H1 (cell line): ENCODE data around the gene KRTAP3-2. TPM values are rescaled to one million over a fixed set of nuclear protein-coding genes. Genes with fewer than 3 reads are reported as not detected.

Experiments
- CTCF ChIA-PET: fragments of 300-600 bp; sonication (Branson Sonifier 250); formaldehyde crosslinking; loops from one replicate; lab custom pipeline; 2021; ENCODE audit not compliant: partially characterized antibody; lab: Charles Lee
- POLR2A ChIA-PET: fragments of 300-600 bp; sonication (Branson Sonifier 250); formaldehyde crosslinking; loops from one replicate; lab custom pipeline; 2021; ENCODE audit warnings: inconsistent platforms; ENCODE audit not compliant: partially characterized antibody; lab: Charles Lee
- DNase-seq, 2 experiments: peaks; one replicate each; pipeline versions ENCODE4 v3.0.0 to v3.0.0-alpha.2; 2010 to 2022; ENCODE audit warnings: low spot score in 2 of 2, low read depth in 1 of 2, mixed read lengths in 1 of 2
- FAIRE-seq: peaks from 2 replicates; lab custom pipeline; 2011; peaks lifted over from hg19 to GRCh38; lab: Jason Lieb, UNC
- H2AFZ ChIP-seq: 2 replicates; pipeline ENCODE4 v1.8.1; 2012; ENCODE audit warnings: low read length, inconsistent platforms
- H2AK5ac ChIP-seq: 2 replicates; pipeline ENCODE4 v1.6.1; 2013; ENCODE audit warnings: low read depth, low read length
- H2BK120ac ChIP-seq: replicated peaks from 2 replicates; pipeline ENCODE3; 2013; ENCODE audit warnings: low read depth, low read length, inconsistent platforms
- H2BK12ac ChIP-seq: 2 replicates; pipeline ENCODE4 v1.6.1; 2013; ENCODE audit warnings: low read depth, low read length
- H2BK15ac ChIP-seq: 2 replicates; pipeline ENCODE4 v1.6.1; 2013; ENCODE audit warnings: low read length
- H2BK20ac ChIP-seq: 2 replicates; pipeline ENCODE4 v1.6.1; 2013; ENCODE audit warnings: low read length
- H2BK5ac ChIP-seq: 2 replicates; pipeline ENCODE4 v1.6.1; 2013; ENCODE audit warnings: low read depth, low read length
- H3K14ac ChIP-seq: 2 replicates; pipeline ENCODE4 v1.6.1; 2013; ENCODE audit warnings: inconsistent platforms; ENCODE audit not compliant: insufficient read length
- H3K18ac ChIP-seq: 2 replicates; pipeline ENCODE4 v1.6.1; 2013; ENCODE audit warnings: low read length; ENCODE audit errors: extremely low read depth
- H3K23ac ChIP-seq: 2 replicates; pipeline ENCODE4 v1.6.1; 2013; ENCODE audit warnings: inconsistent platforms; ENCODE audit not compliant: insufficient read length
- H3K23me2 ChIP-seq: 2 replicates; pipeline ENCODE4 v1.6.1; 2013; ENCODE audit warnings: low read depth, low read length
- H3K27ac ChIP-seq: 2 replicates; pipeline ENCODE4 v1.6.1; 2011; ENCODE audit warnings: low read depth, low read length, inconsistent platforms
- H3K27me3 ChIP-seq, 4 experiments: replicated peaks in 1 of 4; 1 replicate in 1 of 4; 2 replicates in 3 of 4; pipeline versions ENCODE4 v1.6.1 to v1.8.1; 2011 to 2013; ENCODE audit warnings: low read length in 3 of 4, mild to moderate bottlenecking in 3 of 4, inconsistent platforms in 2 of 4, mixed read lengths in 2 of 4, moderate library complexity in 1 of 4; ENCODE audit not compliant: control insufficient read depth in 3 of 4, insufficient read depth in 3 of 4; ENCODE audit errors: extremely low read depth in 1 of 4
- H3K36me3 ChIP-seq, 4 experiments: 2 replicates each; pipeline versions ENCODE4 v1.6.1 to v1.8.1; 2011 to 2013; ENCODE audit warnings: mild to moderate bottlenecking in 4 of 4, low read length in 3 of 4, moderate library complexity in 2 of 4, control low read depth in 1 of 4, inconsistent platforms in 1 of 4; ENCODE audit not compliant: insufficient read depth in 4 of 4, control insufficient read depth in 2 of 4
- H3K4ac ChIP-seq: replicated peaks from 2 replicates; pipeline ENCODE3; 2013; ENCODE audit warnings: low read length, low read depth, mixed read lengths, inconsistent platforms; ENCODE audit not compliant: insufficient read length
- H3K4me1 ChIP-seq, 4 experiments: replicated peaks in 1 of 4; 1 replicate in 1 of 4; 2 replicates in 3 of 4; pipeline versions ENCODE4 v1.6.1 to v1.8.1; 2011 to 2013; ENCODE audit warnings: low read length in 3 of 4, inconsistent platforms in 2 of 4, mixed read lengths in 1 of 4; ENCODE audit not compliant: insufficient read depth in 4 of 4, control insufficient read depth in 3 of 4
- H3K4me2 ChIP-seq, 2 experiments: 2 replicates each; pipeline versions ENCODE4 v1.6.1 to v1.8.1; 2011 to 2013; ENCODE audit warnings: low read depth in 2 of 2, low read length in 2 of 2, control low read depth in 1 of 2, inconsistent platforms in 1 of 2, mild to moderate bottlenecking in 1 of 2; ENCODE audit not compliant: insufficient read depth in 1 of 2
- H3K4me3 ChIP-seq, 4 experiments: fragments of 200-600, 300-600 bp in 1 of 4; sonication (generic), shearing (Covaris generic), sonication (Bioruptor Twin) in 1 of 4; 2 replicates each; pipeline versions ENCODE4 v1.5.1 to v1.8.1; 2011 to 2016; ENCODE audit warnings: low read length in 4 of 4, low read depth in 3 of 4, control low read depth in 2 of 4, inconsistent platforms in 2 of 4, mild to moderate bottlenecking in 2 of 4, mixed read lengths in 1 of 4, moderate library complexity in 1 of 4; ENCODE audit not compliant: insufficient read depth in 2 of 4; ENCODE audit errors: extremely low read depth in 1 of 4
- H3K56ac ChIP-seq: replicated peaks from 2 replicates; pipeline ENCODE3; 2013; ENCODE audit warnings: low read depth, mild to moderate bottlenecking, mixed read lengths, low read length, inconsistent platforms; ENCODE audit not compliant: insufficient read length
- H3K79me1 ChIP-seq: 2 replicates; pipeline ENCODE4 v1.6.1; 2013; ENCODE audit warnings: low read depth, low read length, control low read depth
- H3K79me2 ChIP-seq, 2 experiments: 2 replicates each; pipeline versions ENCODE4 v1.6.1 to v1.8.1; 2012 to 2013; ENCODE audit warnings: low read length in 2 of 2, mild to moderate bottlenecking in 2 of 2, inconsistent platforms in 1 of 2; ENCODE audit not compliant: insufficient read depth in 2 of 2, control insufficient read depth in 1 of 2
- H3K9ac ChIP-seq, 4 experiments: replicated peaks in 1 of 4; 1 replicate in 1 of 4; 2 replicates in 3 of 4; pipeline versions ENCODE4 v1.6.1 to v1.8.1; 2011 to 2013; ENCODE audit warnings: low read depth in 3 of 4, low read length in 3 of 4, control low read depth in 2 of 4, mild to moderate bottlenecking in 2 of 4, moderate library complexity in 2 of 4, inconsistent platforms in 1 of 4; ENCODE audit errors: extremely low read depth in 1 of 4
- H3K9me3 ChIP-seq, 2 experiments: 2 replicates each; pipeline versions ENCODE4 v1.6.1 to v1.8.1; 2012 to 2013; ENCODE audit warnings: mild to moderate bottlenecking in 2 of 2, moderate library complexity in 2 of 2, control low read depth in 1 of 2, inconsistent platforms in 1 of 2, low read depth in 1 of 2, low read length in 1 of 2, mixed read lengths in 1 of 2; ENCODE audit not compliant: insufficient read depth in 2 of 2
- H4K20me1 ChIP-seq, 2 experiments: replicated peaks in 1 of 2; 2 replicates each; pipeline versions ENCODE3 to v1.8.1; 2011 to 2013; ENCODE audit warnings: inconsistent platforms in 2 of 2, low read length in 2 of 2, mild to moderate bottlenecking in 1 of 2; ENCODE audit not compliant: insufficient read depth in 2 of 2, control insufficient read depth in 1 of 2
- H4K5ac ChIP-seq: 2 replicates; pipeline ENCODE4 v1.6.1; 2013; ENCODE audit warnings: low read length, low read depth, mixed read lengths, inconsistent platforms; ENCODE audit not compliant: insufficient read length
- H4K8ac ChIP-seq: 2 replicates; pipeline ENCODE4 v1.8.0; 2013; ENCODE audit warnings: mild to moderate bottlenecking, moderate library complexity, low read length, inconsistent platforms; ENCODE audit not compliant: insufficient read depth; ENCODE audit errors: extremely low read depth
- H4K91ac ChIP-seq: replicated peaks from 2 replicates; pipeline ENCODE3; 2013; ENCODE audit warnings: low read length, mixed read lengths, inconsistent platforms; ENCODE audit not compliant: insufficient read length
- CBX8 ChIP-seq: fragments of 300-800, 300-1000 bp; sonication (generic); IDR thresholded peaks from 2 replicates; pipeline ENCODE4 v1.7.1; 2016; ENCODE audit warnings: low read depth, low read length, borderline replicate concordance
- CTCF ChIP-seq, 3 experiments: IDR thresholded peaks; 1 replicate in 2 of 3; 2 replicates in 1 of 3; pipeline versions ENCODE4 v1.5.1 to v1.6.1; 2011; ENCODE audit warnings: low read length in 3 of 3, mild to moderate bottlenecking in 3 of 3, inconsistent platforms in 2 of 3, low read depth in 1 of 3, moderate library complexity in 1 of 3; ENCODE audit not compliant: insufficient read depth in 1 of 3; ENCODE audit errors: control extremely low read depth in 1 of 3
- EGR1 ChIP-seq: IDR thresholded peaks from 2 replicates; pipeline ENCODE4 v1.6.1; 2011; ENCODE audit warnings: low read depth, low read length, borderline replicate concordance
- HDAC6 ChIP-seq: IDR thresholded peaks from one replicate; pipeline ENCODE4 v1.7.1; 2012; ENCODE audit warnings: low read depth, mild to moderate bottlenecking, inconsistent platforms, low read length, moderate library complexity
- KDM1A ChIP-seq: fragments of 200-600, 300-600 bp; sonication (generic); IDR thresholded peaks from 2 replicates; pipeline ENCODE4 v1.7.1; 2016; ENCODE audit warnings: mild to moderate bottlenecking, low read length, borderline replicate concordance
- NANOG ChIP-seq: IDR thresholded peaks from 2 replicates; pipeline ENCODE4 v1.6.1; 2011; ENCODE audit warnings: low read length, low read depth, mild to moderate bottlenecking, inconsistent platforms; ENCODE audit not compliant: insufficient read depth, poor library complexity, severe bottlenecking
- NRF1 ChIP-seq: IDR thresholded peaks from 2 replicates; pipeline ENCODE4 v1.6.1; 2011; ENCODE audit warnings: mild to moderate bottlenecking, low read depth, low read length, improper control_type of control experiment
- POLR2A ChIP-seq, 2 experiments: IDR thresholded peaks; 1 replicate in 1 of 2; 2 replicates in 1 of 2; pipeline ENCODE4 v1.6.1; 2011; ENCODE audit warnings: low read depth in 2 of 2, low read length in 2 of 2, mild to moderate bottlenecking in 2 of 2; ENCODE audit errors: control extremely low read depth in 1 of 2
- POLR2AphosphoS5 ChIP-seq: IDR thresholded peaks from 2 replicates; pipeline ENCODE4 v1.6.1; 2011; ENCODE audit warnings: low read depth, low read length
- RAD21 ChIP-seq, 2 experiments: IDR thresholded peaks in 1 of 2; conservative IDR thresholded peaks in 1 of 2; 2 replicates each; pipeline ENCODE4 v1.6.1; 2011; ENCODE audit warnings: low read depth in 2 of 2, low read length in 2 of 2, improper control_type of control experiment in 1 of 2, inconsistent platforms in 1 of 2, mild to moderate bottlenecking in 1 of 2, moderate library complexity in 1 of 2
- SP2 ChIP-seq: IDR thresholded peaks from 2 replicates; pipeline ENCODE4 v1.6.1; 2012; ENCODE audit warnings: mild to moderate bottlenecking, low read length, inconsistent platforms
- TAF1 ChIP-seq: IDR thresholded peaks from 2 replicates; pipeline ENCODE4 v1.6.1; 2011; ENCODE audit warnings: mild to moderate bottlenecking, low read depth, low read length
- WGBS, 2 experiments: shearing (Covaris generic) in 1 of 2; methylation state at CpG; one replicate each; pipeline versions ENCODE4 v1.1.6 to v1.1.7; 2013 to 2015; ENCODE audit warnings: low lambda C conversion rate in 2 of 2, mixed read lengths in 2 of 2, inconsistent platforms in 1 of 2, low coverage in 1 of 2, missing lambda C conversion rate in 1 of 2; ENCODE audit not compliant: insufficient replicate concordance in 2 of 2, insufficient coverage in 1 of 2, insufficient read length in 1 of 2; ENCODE audit errors: extremely low coverage in 1 of 2, missing lambda C conversion rate in 1 of 2; 5-methylcytosine and 5-hydroxymethylcytosine counted together
- polyA plus RNA-seq, 7 experiments: library from polyadenylated mRNA; depleted of rRNA in 3 of 7; stranded (reverse) in 5 of 7; unstranded in 2 of 7; fragments of >200 nt in 5 of 7; fragments of 200-250 nt in 2 of 7; gene quantifications; 1 replicate in 5 of 7; 2 replicates in 1 of 7; 4 replicates in 1 of 7; pipeline versions ENCODE4 v1.2.1 to v1.2.3, GENCODE V29; 2011 to 2013; ENCODE audit warnings: missing spikeins in 2 of 7, mixed read lengths in 2 of 7
- total RNA-seq: library from RNA; stranded (reverse); fragmentation: NEBNext Ultra II Directional; extraction: Animal tissue kit (Norgen Biotek cat#: 25700); gene quantifications from 2 replicates; pipeline ENCODE4 v1.2.1, GENCODE V29; 2021

The KRTAP3-2 gene
- total and polyA plus RNA-seq, 2 of the 8 experiments (the other 6 are each of a cell fraction or from before 2014, with no cell fraction given), result not detected

- DNase-seq (no peak), FAIRE-seq (no peak)
- Histone ChIP-seq H3K4me3 (no peak overlapping the region), H2BK15ac (no peak overlapping the region), H3K18ac (no peak overlapping the region), H2AK5ac (no peak overlapping the region), H4K20me1 (no peaks in the 10 kb centered on the region), H3K79me1 (no peaks in the 10 kb centered on the region), H4K91ac (no peak overlapping the region), H3K23ac (no peak overlapping the region), H3K79me2 (no peaks in the 10 kb centered on the region), H3K14ac (no peak overlapping the region), H3K9ac (no peak overlapping the region), H2BK120ac (no peak overlapping the region), H3K4me1 (peaks cover 0 to 10% (median 6%) of the 10 kb centered on the region in 4 experiments; a peak in 6 of 7 replicates), H2BK20ac (no peak overlapping the region), H3K4ac (no peak overlapping the region), H3K36me3 (no peaks in the 10 kb centered on the region), H3K4me2 (no peak overlapping the region), H2BK5ac (no peak overlapping the region), H3K27ac (no peak overlapping the region), H2AFZ (no peak overlapping the region), H4K8ac (no peak overlapping the region), H3K23me2 (no peaks in the 10 kb centered on the region), H3K27me3 (no peaks in the 10 kb centered on the region), H3K56ac (no peak overlapping the region), H2BK12ac (no peak overlapping the region), H4K5ac (no peak overlapping the region), H3K9me3 (no peaks in the 10 kb centered on the region)
- ChIA-PET CTCF (interaction anchor here (1.1 kb wide), 1 partner anchor 19 kb away, joined by 5 read pairs; no protein-coding TSS in a partner anchor), POLR2A (no interaction called here)
- 90% methylated on average over 1 of the region's 1 CpG; no CpG with 5 or more reads in 1 of the 2 experiments for WGBS, 2 experiments
- TF ChIP-seq SP2, result no peak
- no peak for TF ChIP-seq POLR2A (IDR thresholded peaks at IDR 0.05; ENCODE audit: control extremely low read depth in 1 of 2, low read depth in 2 of 2, low read length in 2 of 2)
- no peak for TF ChIP-seq NANOG
- TF ChIP-seq KDM1A, result no peak
- no peak for TF ChIP-seq POLR2AphosphoS5
- no peak for TF ChIP-seq TAF1
- no peak for TF ChIP-seq HDAC6
- TF ChIP-seq RAD21 (IDR thresholded peaks at IDR 0.05 in 1 of 2, conservative IDR thresholded peaks at IDR 0.05 in 1 of 2; ENCODE audit: low read depth in 2 of 2, low read length in 2 of 2), result no peak
- TF ChIP-seq CTCF (IDR thresholded peaks at IDR 0.05; ENCODE audit: control extremely low read depth in 1 of 3, insufficient read depth in 1 of 3, low read depth in 1 of 3, low read length in 3 of 3), result no peak
- TF ChIP-seq EGR1, result no peak
- TF ChIP-seq NRF1, result no peak
- no peak for TF ChIP-seq CBX8
Observed at GRCh38 chr17:41009936-41010335, 10.2 kb upstream of the KRTAP3-2 start.
